Naive thymus-derived CD4-positive, alpha-beta T cell (primary cell): ENCODE measurements around the gene CAPN7. TPM values are rescaled to one million over a fixed set of nuclear protein-coding genes. Genes with fewer than 3 reads are reported as not detected.
A peak's percentile ranks its signal among the peaks of the same experiment; 100 is the strongest.

ENCODE experiments used
- ATAC-seq: fragments of 150-1000 bp; cut with Tn5 transposase; 2 replicates; pipeline ENCODE4 v1.10.0; 2021; ENCODE audit warnings: mild to moderate bottlenecking, moderate library complexity
- CTCF ChIA-PET: fragments of 350-600 bp; sonication (Branson Sonifier 250); formaldehyde crosslinking; loops from one replicate; lab custom pipeline; 2021; ENCODE audit warnings: antibody characterized with exemption; lab: Charles Lee
- POLR2A ChIA-PET: fragments of 350-600 bp; sonication (Branson Sonifier 250); formaldehyde crosslinking; loops from one replicate; lab custom pipeline; 2021; ENCODE audit warnings: antibody characterized with exemption, inconsistent platforms; lab: Charles Lee
- DNase-seq, 9 donors: peaks; one replicate each; pipeline versions ENCODE4 v3.0.0 to v3.0.0-alpha.2; 2020 to 2022; ENCODE audit warnings: mixed read lengths in 1 of 9
- H3K27ac ChIP-seq: one replicate; pipeline ENCODE4 v1.7.0; 2013; ENCODE audit warnings: mild to moderate bottlenecking, low read depth, low read length, moderate library complexity
- H3K27me3 ChIP-seq, 2 donors: one replicate each; pipeline ENCODE4 v1.7.0; 2013; ENCODE audit warnings: low read length in 2 of 2, mild to moderate bottlenecking in 2 of 2, moderate library complexity in 2 of 2; ENCODE audit not compliant: control insufficient read depth in 2 of 2, insufficient read depth in 2 of 2
- H3K36me3 ChIP-seq, 3 experiments: 1 replicate in 2 of 3; 2 replicates in 1 of 3; pipeline ENCODE4 v1.7.0; 2013; ENCODE audit warnings: low read length in 3 of 3, mild to moderate bottlenecking in 3 of 3, moderate library complexity in 1 of 3; ENCODE audit not compliant: insufficient read depth in 3 of 3, control insufficient read depth in 2 of 3
- H3K4me1 ChIP-seq, 2 donors: one replicate each; pipeline ENCODE4 v1.7.0; 2013; ENCODE audit warnings: low read length in 2 of 2, mild to moderate bottlenecking in 2 of 2, moderate library complexity in 1 of 2; ENCODE audit not compliant: control insufficient read depth in 2 of 2, insufficient read depth in 2 of 2
- H3K4me3 ChIP-seq: 2 replicates; pipeline ENCODE4 v1.7.0; 2013; ENCODE audit warnings: mild to moderate bottlenecking, low read length
- H3K9me3 ChIP-seq, 3 experiments: 1 replicate in 2 of 3; 2 replicates in 1 of 3; pipeline ENCODE4 v1.7.0; 2013; ENCODE audit warnings: low read length in 3 of 3; ENCODE audit not compliant: control insufficient read depth in 2 of 3
- H3K27ac Mint-ChIP-seq, 9 donors: one replicate each; pipeline ENCODE4 v1.8.0; 2020 to 2022; ENCODE audit warnings: mixed read lengths in 9 of 9, mild to moderate bottlenecking in 8 of 9, moderate library complexity in 5 of 9, inconsistent platforms in 2 of 9
- H3K27me3 Mint-ChIP-seq, 5 donors: one replicate each; pipeline ENCODE4 v1.8.0; 2021 to 2022; ENCODE audit warnings: mixed read lengths in 5 of 5, mild to moderate bottlenecking in 1 of 5
- H3K36me3 Mint-ChIP-seq, 5 donors: one replicate each; pipeline ENCODE4 v1.8.0; 2020 to 2022; ENCODE audit warnings: mixed read lengths in 5 of 5, mild to moderate bottlenecking in 3 of 5, inconsistent platforms in 1 of 5
- H3K4me1 Mint-ChIP-seq, 7 donors: one replicate each; pipeline ENCODE4 v1.8.0; 2020 to 2022; ENCODE audit warnings: mixed read lengths in 7 of 7, mild to moderate bottlenecking in 3 of 7, inconsistent platforms in 1 of 7
- H3K4me3 Mint-ChIP-seq, 10 donors: one replicate each; pipeline ENCODE4 v1.8.0; 2020 to 2022; ENCODE audit warnings: mild to moderate bottlenecking in 10 of 10, mixed read lengths in 10 of 10, moderate library complexity in 6 of 10, inconsistent platforms in 2 of 10
- H3K9me3 Mint-ChIP-seq, 11 donors: one replicate each; pipeline ENCODE4 v1.8.0; 2020 to 2022; ENCODE audit warnings: mixed read lengths in 11 of 11, mild to moderate bottlenecking in 4 of 11, inconsistent platforms in 1 of 11, moderate library complexity in 1 of 11
- intact Hi-C, 2 donors: fragments of 100-400 bp; cut with micrococcal nuclease; formaldehyde crosslinking; loops; one replicate each; pipeline ENCODE4 v1.15.1; 2023
- polyA plus RNA-seq, 2 donors: library from polyadenylated mRNA; unstranded; fragments of 300-500 nt; fragmentation: Illumina TruSeq; gene quantifications; one replicate each; pipeline ENCODE4 v1.2.3, GENCODE V29; 2021
- total RNA-seq, 6 experiments: library from RNA in 5 of 6; stranded (reverse) in 5 of 6; gene quantifications; 1 replicate in 5 of 6; 2 replicates in 1 of 6; pipeline ENCODE4 v1.2.3 and lab custom pipeline; 2021 to 2026

The CAPN7 gene
- total and polyA plus RNA-seq, 7 experiments from 2014 or later = 23.4 to 104 (median 61.5) TPM

DNA sequence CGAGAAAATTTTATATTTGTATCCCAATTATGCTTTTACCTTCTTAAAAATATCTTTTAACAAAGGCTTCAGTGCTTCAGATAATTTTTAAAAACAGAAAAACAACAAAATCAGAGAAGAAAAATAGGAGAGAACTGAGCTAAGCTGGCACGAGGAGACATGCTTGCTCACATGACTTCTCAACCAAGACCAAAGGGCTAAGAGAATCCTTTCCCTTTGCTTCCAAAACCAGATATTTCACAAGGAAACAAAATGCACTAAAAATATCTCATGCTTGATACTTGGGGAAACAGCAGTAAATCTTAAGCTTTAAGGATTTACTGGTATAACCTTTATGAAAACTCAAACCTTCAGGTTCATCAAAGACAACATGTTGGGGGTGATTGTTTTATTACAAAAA lies 58.4 kb downstream of the CAPN7 start:
- no peaks in the 10 kb centered on the region for H3K27me3 Mint-ChIP-seq
- peak overlapping the region in 7 of 9 donors; percentile 57 to 88 (median 71) for H3K27ac Mint-ChIP-seq
- Histone ChIP-seq H3K27me3 (no peaks in the 10 kb centered on the region), H3K4me1 (peaks cover 26 to 35% of the 10 kb centered on the region in 2 donors), H3K4me3 (no peak overlapping the region), H3K27ac (no peak overlapping the region), H3K9me3 (no peaks in the 10 kb centered on the region), H3K36me3 (peaks cover 7 to 32% (median 23%) of the 10 kb centered on the region in 3 experiments)
- ChIA-PET POLR2A (interaction anchor here (0.7 to 1.5 kb wide), 2 partner anchors 58 to 61 kb away, joined by 3 to 6 read pairs; partner anchors contain the start of gene CAPN7), CTCF (interaction anchor here (1.5 to 7.0 kb wide), 5 partner anchors 60 to 141 kb away, joined by 4 to 139 read pairs (median 51); partner anchors contain the start of genes CAPN7 and SH3BP5)
- H3K4me3 Mint-ChIP-seq = peak overlapping the region in 1 of 10 donors; percentile 16
- intact Hi-C loops = no loop called here
- H3K9me3 Mint-ChIP-seq = no peaks in the 10 kb centered on the region
- H3K36me3 Mint-ChIP-seq = peaks cover 0 to 32% (median 9%) of the 10 kb centered on the region in 5 donors
- no peak for ATAC-seq
- no peak for DNase-seq
- peaks cover 25 to 69% (median 50%) of the 10 kb centered on the region in 7 donors for H3K4me1 Mint-ChIP-seq

DNA sequence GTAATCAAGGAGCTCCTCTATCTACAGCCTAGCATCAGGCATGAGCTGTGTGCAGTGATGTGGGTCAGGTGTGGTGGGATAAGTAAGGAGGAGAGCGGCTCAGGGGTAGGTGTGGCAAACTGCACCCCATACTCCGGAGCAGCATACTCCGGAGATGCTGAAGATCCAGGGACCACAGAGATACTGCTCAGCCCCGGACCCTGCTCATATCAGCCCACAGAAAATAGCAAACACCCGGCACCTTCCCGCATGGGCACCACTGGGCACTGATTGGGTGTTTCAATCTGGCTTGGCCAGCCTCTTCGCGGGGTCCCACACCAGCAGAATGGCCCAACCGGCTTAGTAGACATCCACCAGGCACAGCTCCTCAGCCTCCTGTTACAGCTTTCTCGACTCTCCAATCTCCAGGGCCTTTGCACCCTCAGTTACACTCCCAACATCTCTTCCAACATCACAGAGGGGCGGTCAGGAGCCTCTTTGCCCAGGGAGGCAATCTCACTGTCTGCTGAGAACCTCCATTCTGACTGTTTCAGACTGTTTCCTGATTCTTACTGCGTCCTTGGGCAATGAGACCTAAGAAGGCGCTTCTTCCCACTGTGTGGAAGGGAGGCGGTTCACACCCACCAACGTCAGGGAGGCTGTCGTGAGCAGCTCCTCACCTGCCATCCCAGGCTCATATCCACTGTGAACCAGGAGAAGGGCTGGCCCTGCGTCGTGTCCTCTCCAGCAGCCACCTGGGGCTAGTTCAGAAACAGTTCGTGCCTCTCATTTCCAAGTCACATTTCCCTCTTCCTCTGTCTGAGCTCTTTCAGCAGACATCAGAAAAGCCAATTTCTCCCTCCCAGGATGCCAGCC lies 59.8 kb downstream of the CAPN7 start:
- Histone ChIP-seq H3K27me3 (no peaks in the 10 kb centered on the region), H3K4me3 (no peak overlapping the region), H3K9me3 (no peaks in the 10 kb centered on the region), H3K36me3 (peaks cover 0 to 18% (median 14%) of the 10 kb centered on the region in 3 experiments), H3K4me1 (peaks cover 39 to 48% of the 10 kb centered on the region in 2 donors), H3K27ac (no peak overlapping the region)
- no peaks in the 10 kb centered on the region for H3K9me3 Mint-ChIP-seq
- peak overlapping the region in 2 of 10 donors; percentile 24 to 71 for H3K4me3 Mint-ChIP-seq
- no peaks in the 10 kb centered on the region for H3K27me3 Mint-ChIP-seq
- intact Hi-C loops = no loop called here
- H3K4me1 Mint-ChIP-seq = peaks cover 34 to 78% (median 60%) of the 10 kb centered on the region in 7 donors
- CTCF ChIA-PET = interaction anchor here (0.6 to 7.0 kb wide), 8 partner anchors 38 to 139 kb away, joined by 3 to 139 read pairs (median 9); partner anchors contain the start of genes CAPN7 and SH3BP5
- DNase-seq (no peak), ATAC-seq (no peak)
- peaks cover 0 to 22% (median 9%) of the 10 kb centered on the region in 5 donors for H3K36me3 Mint-ChIP-seq
- H3K27ac Mint-ChIP-seq = peak overlapping the region in 8 of 9 donors; percentile 52 to 88 (median 70)
- POLR2A ChIA-PET = interaction anchor here (0.6 to 4.1 kb wide), 7 partner anchors 10 to 96 kb away, joined by 3 to 16 read pairs (median 6); partner anchors contain the start of genes CAPN7 and SH3BP5

DNA sequence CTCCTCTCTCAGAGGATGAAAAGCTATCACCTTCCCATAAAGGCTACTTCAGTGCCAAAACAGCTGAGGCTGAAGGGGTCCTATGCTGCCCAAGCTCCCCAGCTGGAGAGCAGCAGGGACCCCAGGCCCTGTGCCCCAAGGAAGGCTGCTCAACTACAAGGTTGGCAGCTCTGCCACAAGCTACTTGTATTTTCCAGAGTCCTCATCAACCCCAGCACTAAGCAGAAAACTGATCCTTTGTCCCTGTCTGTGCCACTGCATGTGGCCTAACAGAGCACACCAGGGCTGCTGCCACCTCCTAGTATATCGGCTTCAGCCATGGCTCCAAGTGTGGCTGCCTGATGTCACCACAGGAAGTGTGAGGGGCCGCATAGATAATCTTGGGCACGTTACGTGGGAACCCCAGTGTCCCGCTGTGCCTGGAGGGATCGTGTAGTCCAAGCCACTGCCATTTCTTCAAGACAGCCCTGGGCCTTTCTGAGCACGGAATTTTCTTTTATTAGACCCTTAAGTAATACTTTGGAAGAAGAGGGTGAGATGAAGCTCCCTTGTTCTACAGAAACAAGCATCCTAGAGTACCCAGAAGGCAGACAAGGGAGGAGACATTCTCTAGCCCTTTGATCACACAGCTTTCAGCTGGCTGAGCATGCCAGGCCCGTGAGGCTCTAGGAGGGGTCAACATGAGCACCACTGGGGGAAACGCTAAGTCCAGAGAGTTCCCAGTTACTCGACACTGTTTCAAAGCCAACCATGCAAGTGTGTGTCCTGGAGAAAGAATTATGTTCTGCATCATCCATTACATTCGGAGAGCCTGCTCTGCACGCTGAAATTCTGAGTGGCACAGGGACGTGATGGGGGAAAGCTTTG lies 60.7 kb downstream of the CAPN7 start:
- Histone ChIP-seq H3K27me3 (no peaks in the 10 kb centered on the region), H3K4me1 (peaks cover 47 to 56% of the 10 kb centered on the region in 2 donors), H3K27ac (no peak overlapping the region), H3K36me3 (peaks cover 0 to 9% (median 9%) of the 10 kb centered on the region in 3 experiments), H3K9me3 (no peaks in the 10 kb centered on the region), H3K4me3 (no peak overlapping the region)
- H3K4me3 Mint-ChIP-seq = no peak overlapping the region
- ChIA-PET POLR2A (interaction anchor here (0.9 to 4.1 kb wide), 11 partner anchors 10 to 136 kb away, joined by 3 to 17 read pairs (median 7); partner anchors contain the start of genes CAPN7 and SH3BP5), CTCF (interaction anchor here (0.6 to 7.0 kb wide), 16 partner anchors 18 to 151 kb away, joined by 3 to 139 read pairs (median 11); partner anchors contain the start of genes CAPN7 and SH3BP5)
- intact Hi-C loops = no loop called here
- peak overlapping the region in 6 of 9 donors; percentile 17 to 78 (median 70) for H3K27ac Mint-ChIP-seq
- H3K4me1 Mint-ChIP-seq = peaks cover 35 to 78% (median 60%) of the 10 kb centered on the region in 7 donors
- no peak for ATAC-seq
- peaks cover 0 to 20% (median 5%) of the 10 kb centered on the region in 5 donors for H3K36me3 Mint-ChIP-seq
- DNase-seq = no peak
- peaks cover 0 to 2% (median 0%) of the 10 kb centered on the region in 5 donors for H3K27me3 Mint-ChIP-seq
- H3K9me3 Mint-ChIP-seq = no peaks in the 10 kb centered on the region

DNA sequence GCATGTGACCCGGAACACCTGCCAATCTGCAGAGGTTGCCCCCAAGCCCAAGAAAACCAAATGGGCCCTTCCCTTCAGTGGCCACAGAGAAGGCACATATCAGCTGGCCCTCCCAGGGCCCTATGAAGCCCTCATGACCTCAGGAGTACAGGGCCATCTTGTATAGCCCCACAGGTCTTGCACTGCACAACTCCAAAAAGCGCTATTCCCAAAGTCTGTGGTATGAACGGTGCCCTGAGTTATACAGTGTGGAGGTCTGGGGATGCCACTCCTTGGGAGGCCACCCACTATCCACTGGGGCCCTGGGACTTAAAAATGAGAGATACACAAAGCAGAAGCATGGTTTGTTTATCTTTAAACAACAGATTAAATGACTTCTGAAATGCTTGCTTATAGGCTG lies 61.5 kb downstream of the CAPN7 start:
- peaks cover 0 to 5% (median 5%) of the 10 kb centered on the region in 3 experiments for H3K36me3 ChIP-seq

DNA sequence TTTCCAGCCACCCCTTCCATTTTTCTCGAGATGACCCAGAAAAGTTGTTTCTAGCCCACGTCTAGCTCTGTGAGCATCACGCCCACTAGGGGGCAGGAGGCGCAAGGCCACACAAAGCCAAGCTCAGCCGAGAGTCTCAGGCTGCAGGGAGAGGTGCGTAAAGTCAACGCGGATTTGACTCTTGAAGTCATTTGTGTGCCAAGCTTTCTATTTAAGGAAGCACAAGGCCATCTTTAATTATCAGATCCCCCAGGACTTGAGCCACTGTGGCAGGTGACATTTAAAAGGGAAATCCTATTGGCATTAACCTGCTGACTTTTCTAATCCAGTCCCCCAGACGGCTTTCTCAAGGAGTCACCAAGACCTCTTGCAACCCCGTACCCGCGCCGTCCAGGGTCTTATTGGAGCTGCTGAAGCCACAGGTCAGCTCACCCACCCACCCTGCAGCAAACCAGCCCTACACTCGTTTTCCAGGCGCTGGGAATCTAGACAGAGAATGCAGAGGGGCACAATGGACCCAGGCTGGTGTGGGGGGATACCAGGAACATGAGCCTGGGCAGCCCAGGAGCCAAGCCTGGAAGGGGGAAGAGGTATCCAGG lies 62.1 kb downstream of the CAPN7 start:
- H3K4me1 ChIP-seq = peaks cover 54 to 69% of the 10 kb centered on the region in 2 donors
- H3K4me1 Mint-ChIP-seq = peaks cover 45 to 90% (median 73%) of the 10 kb centered on the region in 7 donors
- intact Hi-C loops = loop anchor here (1.0 to 2.0 kb wide), 6 partner anchors 42 to 289 kb away; partner anchors contain the start of genes SH3BP5 (in 2 of the 2) and CAPN7 (in 1 of the 2)
- POLR2A ChIA-PET = interaction anchor here (0.9 to 4.1 kb wide), 12 partner anchors 12 to 111 kb away, joined by 3 to 17 read pairs (median 8); partner anchors contain the start of genes CAPN7 and SH3BP5
- no peaks in the 10 kb centered on the region for H3K9me3 ChIP-seq
- H3K27me3 ChIP-seq = no peaks in the 10 kb centered on the region
- ATAC-seq = peak; percentile 56
- peaks cover 0 to 20% (median 5%) of the 10 kb centered on the region in 5 donors for H3K36me3 Mint-ChIP-seq
- H3K36me3 ChIP-seq = peaks cover 0 to 5% (median 5%) of the 10 kb centered on the region in 3 experiments
- peak overlapping the region in 9 of 10 donors; percentile 8 to 72 (median 56) for H3K4me3 Mint-ChIP-seq
- peak overlapping the region; percentile 4 for H3K4me3 ChIP-seq
- peak; percentile 75 to 88 (median 82) for DNase-seq
- H3K9me3 Mint-ChIP-seq = no peaks in the 10 kb centered on the region
- peak overlapping the region; percentile 32 to 84 (median 70) for H3K27ac Mint-ChIP-seq
- CTCF ChIA-PET = interaction anchor here (0.7 to 7.0 kb wide), 40 partner anchors 11 to 200 kb away, joined by 3 to 139 read pairs (median 5); partner anchors contain the start of genes CAPN7 and SH3BP5
- H3K27ac ChIP-seq = no peak overlapping the region
- H3K27me3 Mint-ChIP-seq = peaks cover 0 to 3% (median 0%) of the 10 kb centered on the region in 5 donors

More for the DNA sequence above, 61.5 kb downstream of the CAPN7 start:
- Histone ChIP-seq H3K9me3 (no peaks in the 10 kb centered on the region), H3K4me3 (no peak overlapping the region), H3K27ac (no peak overlapping the region), H3K4me1 (peaks cover 54 to 63% of the 10 kb centered on the region in 2 donors), H3K27me3 (no peaks in the 10 kb centered on the region)
- intact Hi-C loops = no loop called here
- peaks cover 0 to 3% (median 0%) of the 10 kb centered on the region in 5 donors for H3K27me3 Mint-ChIP-seq
- ChIA-PET POLR2A (interaction anchor here (0.9 to 4.1 kb wide), 12 partner anchors 11 to 135 kb away, joined by 3 to 17 read pairs (median 8); partner anchors contain the start of genes CAPN7 and SH3BP5), CTCF (interaction anchor here (0.7 to 7.0 kb wide), 40 partner anchors 10 to 162 kb away, joined by 3 to 139 read pairs (median 5); partner anchors contain the start of genes CAPN7 and SH3BP5)
- peak overlapping the region in 5 of 9 donors; percentile 32 to 76 (median 71) for H3K27ac Mint-ChIP-seq
- peak overlapping the region in 3 of 10 donors; percentile 8 to 72 (median 57) for H3K4me3 Mint-ChIP-seq
- H3K9me3 Mint-ChIP-seq = no peaks in the 10 kb centered on the region
- DNase-seq (peak in 1 of 9 donors; percentile 19), ATAC-seq (no peak)
- H3K36me3 Mint-ChIP-seq = peaks cover 0 to 20% (median 5%) of the 10 kb centered on the region in 5 donors
- H3K4me1 Mint-ChIP-seq = peaks cover 42 to 84% (median 66%) of the 10 kb centered on the region in 7 donors
